Neural cell (in vitro differentiated cells): ENCODE measurements around the gene NOMO2. TPM values are rescaled to one million over a fixed set of nuclear protein-coding genes. Genes with fewer than 3 reads are reported as not detected.
"Not testable (repeated sequence)": the region's sequence is repeated elsewhere in the genome, so short reads cannot be mapped to it uniquely, and the experiment has no call there.

Experiments used
- H2AFZ ChIP-seq: fragments of 200-600, 300-800 bp; sonication (generic), shearing (Covaris generic); 2 replicates; pipeline ENCODE4 v1.6.0; 2014; ENCODE audit warnings: low read depth, mild to moderate bottlenecking, antibody characterized with exemption, low read length, moderate library complexity
- H3F3A ChIP-seq: fragments of 200-600 bp; shearing (Covaris generic); 2 replicates; pipeline ENCODE4 v1.6.1; 2016; ENCODE audit warnings: mild to moderate bottlenecking, moderate library complexity, mixed read lengths, antibody characterized with exemption, low read length; ENCODE audit not compliant: insufficient read depth, poor library complexity, severe bottlenecking
- H3K27ac ChIP-seq: fragments of 200-600, 300-800 bp; sonication (generic), shearing (Covaris generic); 2 replicates; pipeline ENCODE4 v1.5.1; 2014; ENCODE audit warnings: mild to moderate bottlenecking, low read length, moderate library complexity
- H3K27me3 ChIP-seq: fragments of 300-800, 200-600 bp; sonication (generic), shearing (Covaris generic); 2 replicates; pipeline ENCODE4 v1.6.0; 2014; ENCODE audit warnings: mild to moderate bottlenecking, low read depth, low read length, moderate library complexity; ENCODE audit not compliant: insufficient read depth
- H3K36me3 ChIP-seq: fragments of 300-800, 200-600 bp; sonication (generic), shearing (Covaris generic); 2 replicates; pipeline ENCODE4 v1.5.1; 2014; ENCODE audit warnings: mild to moderate bottlenecking, antibody characterized with exemption, low read length, moderate library complexity; ENCODE audit not compliant: insufficient read depth
- H3K4me2 ChIP-seq: fragments of 300-800, 200-600 bp; sonication (generic), shearing (Covaris generic); 2 replicates; pipeline ENCODE4 v1.6.0; 2014; ENCODE audit warnings: mild to moderate bottlenecking, low read length
- H3K4me3 ChIP-seq: fragments of 300-800, 200-600 bp; sonication (generic), shearing (Covaris generic); 2 replicates; pipeline ENCODE4 v1.5.1; 2014; ENCODE audit warnings: mild to moderate bottlenecking, low read length, moderate library complexity
- H3K79me2 ChIP-seq: fragments of 200-600 bp; shearing (Covaris generic); replicated peaks from 2 replicates; pipeline ENCODE4 v1.6.0; 2014; ENCODE audit warnings: mild to moderate bottlenecking, low read length, moderate library complexity; ENCODE audit not compliant: insufficient read depth
- H3K9ac ChIP-seq: fragments of 300-800, 200-600 bp; sonication (generic), shearing (Covaris generic); 2 replicates; pipeline ENCODE4 v1.6.1; 2016; ENCODE audit warnings: mild to moderate bottlenecking, low read length, mixed read lengths
- H3K9me2 ChIP-seq: fragments of 200-600 bp; shearing (Covaris generic); 2 replicates; pipeline ENCODE4 v1.6.1; 2016; ENCODE audit warnings: mild to moderate bottlenecking, low read length, mixed read lengths; ENCODE audit not compliant: insufficient read depth
- H3K9me3 ChIP-seq: fragments of 200-600, 300-800 bp; sonication (generic), shearing (Covaris generic); 2 replicates; pipeline ENCODE4 v1.6.1; 2016; ENCODE audit warnings: mild to moderate bottlenecking, mixed run types, low read length, moderate library complexity, mixed read lengths
- H4K20me1 ChIP-seq: fragments of 200-600 bp; shearing (Covaris generic); 2 replicates; pipeline ENCODE4 v1.6.1; 2016; ENCODE audit warnings: mild to moderate bottlenecking, mixed run types; ENCODE audit not compliant: insufficient read depth
- polyA plus RNA-seq: library from polyadenylated mRNA; depleted of rRNA; stranded (reverse); fragments of >200 nt; gene quantifications from 2 replicates; pipeline ENCODE4 v1.2.3, GENCODE V29; 2014

Gene NOMO2
- polyA plus RNA-seq, 1 donor from 2014 or later = 55.8 TPM

GRCh38 chr16:18394363-18394762, 167.5 kb downstream of the NOMO2 start:
- H3K9ac ChIP-seq, H2AFZ ChIP-seq, H4K20me1 ChIP-seq, H3K4me3 ChIP-seq, H3K9me2 ChIP-seq, H3K36me3 ChIP-seq, H3K27me3 ChIP-seq, H3K4me2 ChIP-seq, H3K9me3 ChIP-seq, H3F3A ChIP-seq, H3K79me2 ChIP-seq, H3K27ac ChIP-seq: not testable (repeated sequence)

- H3F3A ChIP-seq, H3K4me3 ChIP-seq, H3K27me3 ChIP-seq, H3K27ac ChIP-seq, H4K20me1 ChIP-seq, H2AFZ ChIP-seq, H3K79me2 ChIP-seq, H3K9me3 ChIP-seq, H3K4me2 ChIP-seq, H3K36me3 ChIP-seq, H3K9ac ChIP-seq, H3K9me2 ChIP-seq: not testable (repeated sequence)
Measured at GRCh38 chr16:18387767-18388166, 174.1 kb downstream of the NOMO2 start.

GRCh38 chr16:18386517-18386916, 175.4 kb downstream of the NOMO2 start:
- not testable (repeated sequence) for H3K27me3 ChIP-seq, H3K27ac ChIP-seq, H3K36me3 ChIP-seq, H3K4me3 ChIP-seq, H4K20me1 ChIP-seq, H3K9me3 ChIP-seq, H3F3A ChIP-seq, H3K4me2 ChIP-seq, H3K9ac ChIP-seq, H3K79me2 ChIP-seq, H2AFZ ChIP-seq, H3K9me2 ChIP-seq

- H3F3A ChIP-seq, H3K27me3 ChIP-seq, H3K4me2 ChIP-seq, H3K79me2 ChIP-seq, H3K36me3 ChIP-seq, H3K4me3 ChIP-seq, H3K27ac ChIP-seq, H3K9ac ChIP-seq, H3K9me2 ChIP-seq, H3K9me3 ChIP-seq, H4K20me1 ChIP-seq, H2AFZ ChIP-seq: not testable (repeated sequence)
Measured at GRCh38 chr16:18385285-18385684, 176.6 kb downstream of the NOMO2 start.

GRCh38 chr16:18384869-18385268, 177.0 kb downstream of the NOMO2 start:
- not testable (repeated sequence) for H2AFZ ChIP-seq, H3F3A ChIP-seq, H3K27ac ChIP-seq, H3K79me2 ChIP-seq, H3K9me2 ChIP-seq, H3K36me3 ChIP-seq, H3K4me2 ChIP-seq, H3K27me3 ChIP-seq, H3K9me3 ChIP-seq, H3K4me3 ChIP-seq, H3K9ac ChIP-seq, H4K20me1 ChIP-seq

- not testable (repeated sequence) for H3K9me2 ChIP-seq, H3K4me2 ChIP-seq, H3F3A ChIP-seq, H3K36me3 ChIP-seq, H3K27ac ChIP-seq, H3K9me3 ChIP-seq, H2AFZ ChIP-seq, H3K4me3 ChIP-seq, H4K20me1 ChIP-seq, H3K79me2 ChIP-seq, H3K9ac ChIP-seq, H3K27me3 ChIP-seq
Measured at GRCh38 chr16:18384098-18384636, 177.7 kb downstream of the NOMO2 start.

GRCh38 chr16:18382696-18383095, 179.2 kb downstream of the NOMO2 start:
- H3F3A ChIP-seq = not testable (repeated sequence)

More at GRCh38 chr16:18382696-18383095, 179.2 kb downstream of the NOMO2 start:
- H3K79me2 ChIP-seq, H4K20me1 ChIP-seq, H3K4me3 ChIP-seq, H3K9ac ChIP-seq, H2AFZ ChIP-seq, H3K27ac ChIP-seq, H3K9me2 ChIP-seq, H3K4me2 ChIP-seq, H3K36me3 ChIP-seq, H3K9me3 ChIP-seq, H3K27me3 ChIP-seq: not testable (repeated sequence)
